ENCODE results near the gene CCNE1. TPM values are rescaled to one million over a fixed set of nuclear protein-coding genes. Genes with fewer than 3 reads are reported as not detected.

The CCNE1 gene
- total RNA-seq, 2 donors from 2014 or later, result 33.3 to 34.9 TPM

- DNase-seq, result no peak
- no peak for TF ChIP-seq CTCF (conservative IDR thresholded peaks at IDR 0.05)
- Mint-ChIP-seq H3K9me3 (no peaks in the 10 kb centered on the region), H3K36me3 (ENCODE audit: low read depth) (no peaks in the 10 kb centered on the region), H3K4me1 (no peaks in the 10 kb centered on the region), H3K27me3 (ENCODE audit: insufficient read depth) (no peaks in the 10 kb centered on the region), H3K27ac (peak overlapping the region; percentile 16), H3K4me3 (no peak overlapping the region)
- H3K27me3 ChIP-seq (ENCODE audit: control insufficient read depth, insufficient read depth, low read length, poor library complexity, severe bottlenecking), result no peaks in the 10 kb centered on the region
- H3K4me1 ChIP-seq (ENCODE audit: control insufficient read depth, insufficient read depth, low read length), result no peaks in the 10 kb centered on the region
- no peak overlapping the region for H3K9ac ChIP-seq (ENCODE audit: extremely low read depth, low read length, poor library complexity, severe bottlenecking)
- H3K27ac ChIP-seq (ENCODE audit: low read depth, low read length), result no peak overlapping the region
- no peak overlapping the region for H3K4me3 ChIP-seq (ENCODE audit: low read length)
- H3K9me3 ChIP-seq (ENCODE audit: control insufficient read depth, low read length), result no peaks in the 10 kb centered on the region
- H3K36me3 ChIP-seq (ENCODE audit: control insufficient read depth, insufficient read depth, low read length), result no peaks in the 10 kb centered on the region
- 81 to 90% methylated on average over 7 to 12 of the region's 12 CpGs for WGBS, 2 experiments (ENCODE audit: insufficient coverage in 1 of 2, insufficient read length in 1 of 2)
Observed at GRCh38 chr19:29833614-29834261, 21.9 kb downstream of the CCNE1 start.

GRCh38 chr19:29834991-29835846, 23.4 kb downstream of the CCNE1 start:
- no peak overlapping the region for H3K27ac ChIP-seq (ENCODE audit: low read depth, low read length)
- H3K4me3 Mint-ChIP-seq, result no peak overlapping the region
- no peak for TF ChIP-seq CTCF (conservative IDR thresholded peaks at IDR 0.05)
- peaks cover 2% of the 10 kb centered on the region for H3K27me3 Mint-ChIP-seq (ENCODE audit: insufficient read depth)
- no peaks in the 10 kb centered on the region for H3K4me1 ChIP-seq (ENCODE audit: control insufficient read depth, insufficient read depth, low read length)
- DNase-seq, result no peak
- no peaks in the 10 kb centered on the region for H3K4me1 Mint-ChIP-seq
- no peaks in the 10 kb centered on the region for H3K36me3 ChIP-seq (ENCODE audit: control insufficient read depth, insufficient read depth, low read length)
- no peak overlapping the region for H3K4me3 ChIP-seq (ENCODE audit: low read length)
- H3K27me3 ChIP-seq (ENCODE audit: control insufficient read depth, insufficient read depth, low read length, poor library complexity, severe bottlenecking), result peaks cover 5% of the 10 kb centered on the region
- no peaks in the 10 kb centered on the region for H3K9me3 Mint-ChIP-seq
- WGBS, 2 experiments (ENCODE audit: insufficient coverage in 1 of 2, insufficient read length in 1 of 2), result 88% methylated on average over 9 to 16 of the region's 17 CpGs
- H3K27ac Mint-ChIP-seq, result no peak overlapping the region
- no peaks in the 10 kb centered on the region for H3K36me3 Mint-ChIP-seq (ENCODE audit: low read depth)
- no peak overlapping the region for H3K9ac ChIP-seq (ENCODE audit: extremely low read depth, low read length, poor library complexity, severe bottlenecking)
- no peaks in the 10 kb centered on the region for H3K9me3 ChIP-seq (ENCODE audit: control insufficient read depth, low read length)

DNA sequence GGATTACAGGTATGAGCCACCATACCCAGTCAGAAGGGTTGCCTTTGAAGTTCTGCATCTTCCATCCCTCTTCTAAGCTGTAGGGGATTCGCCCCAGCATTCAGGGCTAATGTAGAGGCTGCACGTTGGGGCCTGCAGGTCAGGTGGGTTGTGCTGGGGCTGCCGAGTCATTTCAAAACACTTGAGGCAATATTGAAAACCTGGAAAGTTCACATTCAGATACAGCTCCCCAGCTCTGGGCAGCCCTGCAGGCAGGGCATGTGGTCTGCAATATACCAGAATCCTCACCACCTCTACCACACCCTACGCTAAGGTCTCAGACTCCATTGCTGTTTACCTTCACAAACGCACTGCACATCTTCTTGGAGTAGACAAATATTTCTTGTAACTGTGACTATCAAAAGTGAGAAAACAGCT, 24.6 kb downstream of the CCNE1 start:
- no peak for TF ChIP-seq CTCF (conservative IDR thresholded peaks at IDR 0.05)
- H3K4me3 ChIP-seq (ENCODE audit: low read length), result no peak overlapping the region
- H3K27ac Mint-ChIP-seq, result no peak overlapping the region
- no peaks in the 10 kb centered on the region for H3K36me3 Mint-ChIP-seq (ENCODE audit: low read depth)
- H3K4me3 Mint-ChIP-seq, result no peak overlapping the region
- H3K9me3 Mint-ChIP-seq, result no peaks in the 10 kb centered on the region
- DNase-seq, result no peak
- no peaks in the 10 kb centered on the region for H3K9me3 ChIP-seq (ENCODE audit: control insufficient read depth, low read length)
- H3K27ac ChIP-seq (ENCODE audit: low read depth, low read length), result no peak overlapping the region
- H3K27me3 Mint-ChIP-seq (ENCODE audit: insufficient read depth), result peaks cover 6% of the 10 kb centered on the region
- WGBS, 2 experiments (ENCODE audit: insufficient coverage in 1 of 2, insufficient read length in 1 of 2), result 88 to 93% methylated on average over 2 to 5 of the region's 5 CpGs
- no peaks in the 10 kb centered on the region for H3K36me3 ChIP-seq (ENCODE audit: control insufficient read depth, insufficient read depth, low read length)
- H3K4me1 Mint-ChIP-seq, result no peaks in the 10 kb centered on the region
- no peak overlapping the region for H3K9ac ChIP-seq (ENCODE audit: extremely low read depth, low read length, poor library complexity, severe bottlenecking)
- H3K4me1 ChIP-seq (ENCODE audit: control insufficient read depth, insufficient read depth, low read length), result no peaks in the 10 kb centered on the region
- H3K27me3 ChIP-seq (ENCODE audit: control insufficient read depth, insufficient read depth, low read length, poor library complexity, severe bottlenecking), result peaks cover 5% of the 10 kb centered on the region

Measured in endodermal cell (in vitro differentiated cells).